ENCODE results near the gene C19orf73. TPM values are rescaled to one million over a fixed set of nuclear protein-coding genes. Genes with fewer than 3 reads are reported as not detected.

C19orf73 gene
- total and polyA plus RNA-seq, 5 experiments from 2014 or later = 1.6 to 7.0 (median 3.0) TPM

GRCh38 chr19:49117677-49118564 is 1.0 kb downstream of the C19orf73 start:
- H3K27ac Mint-ChIP-seq = peak overlapping the region; percentile 87 to 97 (median 94)
- no peak for ATAC-seq
- H3K9me3 Mint-ChIP-seq = no peaks in the 10 kb centered on the region
- no peak for DNase-seq
- H3K4me1 Mint-ChIP-seq = peaks cover 22 to 50% (median 47%) of the 10 kb centered on the region in 4 donors
- H3K36me3 Mint-ChIP-seq = no peaks in the 10 kb centered on the region
- POLR2A ChIA-PET = interaction anchor here (0.7 to 3.7 kb wide), 6 partner anchors 10 to 404 kb away, joined by 3 to 23 read pairs (median 4); partner anchors contain the start of genes GYS1 and RUVBL2
- H3K4me3 Mint-ChIP-seq = peak overlapping the region; percentile 78 to 94 (median 90)
- H3K27me3 Mint-ChIP-seq = peaks cover 0 to 7% (median 0%) of the 10 kb centered on the region in 5 donors

- POLR2A ChIA-PET = interaction anchor here (0.5 to 3.7 kb wide), 5 partner anchors 11 to 493 kb away, joined by 4 to 23 read pairs (median 5); partner anchors contain the start of genes GYS1 and RUVBL2
- H3K36me3 Mint-ChIP-seq = no peaks in the 10 kb centered on the region
- DNase-seq (no peak), ATAC-seq (no peak)
- peaks cover 0 to 5% (median 0%) of the 10 kb centered on the region in 5 donors for H3K27me3 Mint-ChIP-seq
- H3K4me1 Mint-ChIP-seq = peaks cover 22 to 51% (median 47%) of the 10 kb centered on the region in 4 donors
- peak overlapping the region in 6 of 10 donors; percentile 37 to 87 (median 73) for H3K27ac Mint-ChIP-seq
- no peaks in the 10 kb centered on the region for H3K9me3 Mint-ChIP-seq
- H3K4me3 Mint-ChIP-seq = peak overlapping the region; percentile 31 to 93 (median 85)
Measured at GRCh38 chr19:49116544-49116943, 2.4 kb downstream of the C19orf73 start.

GRCh38 chr19:49114630-49115363 is 4.1 kb downstream of the C19orf73 start:
- ATAC-seq (peak in 1 of 2 donors; percentile 12), DNase-seq (peak; percentile 28 to 70 (median 48))
- POLR2A ChIA-PET = interaction anchor here (0.6 to 2.3 kb wide), 11 partner anchors 9 to 219 kb away, joined by 3 to 12 read pairs (median 4); partner anchors contain the start of genes CGB7, GYS1 and RUVBL2
- Mint-ChIP-seq H3K27me3 (no peaks in the 10 kb centered on the region), H3K27ac (peak overlapping the region in 8 of 10 donors; percentile 42 to 84 (median 56)), H3K4me3 (peak overlapping the region; percentile 76 to 93 (median 86)), H3K4me1 (peaks cover 15 to 44% (median 39%) of the 10 kb centered on the region in 4 donors), H3K9me3 (no peaks in the 10 kb centered on the region), H3K36me3 (no peaks in the 10 kb centered on the region)

GRCh38 chr19:49113762-49114629 is 4.9 kb downstream of the C19orf73 start, which contains the start of gene LIN7B:
Gene LIN7B (plus strand): TSS chr19:49114370. CDS start chr19:49114405, 35 bp downstream.
- Mint-ChIP-seq H3K4me1 (peaks cover 15 to 44% (median 39%) of the 10 kb centered on the region in 4 donors), H3K27me3 (no peaks in the 10 kb centered on the region), H3K4me3 (peak within 1 kb of the TSS; percentile 81 to 93 (median 89))

GRCh38 chr19:49111218-49111998 is 7.5 kb downstream of the C19orf73 start:
- Mint-ChIP-seq H3K4me1 (peaks cover 11 to 32% (median 26%) of the 10 kb centered on the region in 4 donors), H3K4me3 (peak overlapping the region in 3 of 10 donors; percentile 20 to 52 (median 23)), H3K27ac (peak overlapping the region in 1 of 10 donors; percentile 9), H3K36me3 (peaks cover 0 to 26% (median 5%) of the 10 kb centered on the region in 3 donors), H3K9me3 (no peaks in the 10 kb centered on the region), H3K27me3 (no peaks in the 10 kb centered on the region)
- no peak for DNase-seq
- POLR2A ChIA-PET = no interaction called here
- ATAC-seq = no peak

More at GRCh38 chr19:49113762-49114629, 4.9 kb downstream of the C19orf73 start, which contains the start of gene LIN7B:
- DNase-seq (peak; percentile 64 to 88 (median 81)), ATAC-seq (peak; percentile 62 to 65)
- Mint-ChIP-seq H3K36me3 (peaks cover 0 to 5% (median 0%) of the 10 kb centered on the region in 3 donors), H3K9me3 (no peaks in the 10 kb centered on the region), H3K27ac (peak within 1 kb of the TSS; percentile 24 to 94 (median 86))
- POLR2A ChIA-PET = interaction anchor here (0.7 to 2.3 kb wide), 9 partner anchors 8 to 121 kb away, joined by 3 to 12 read pairs (median 5); partner anchors contain the start of genes CGB7, GYS1 and RUVBL2

- ATAC-seq (no peak), DNase-seq (no peak)
- Mint-ChIP-seq H3K27me3 (no peaks in the 10 kb centered on the region), H3K4me3 (no peak overlapping the region), H3K9me3 (no peaks in the 10 kb centered on the region), H3K27ac (no peak overlapping the region), H3K4me1 (peaks cover 11 to 28% (median 22%) of the 10 kb centered on the region in 4 donors), H3K36me3 (peaks cover 0 to 34% (median 5%) of the 10 kb centered on the region in 3 donors)
- POLR2A ChIA-PET = no interaction called here
Measured at GRCh38 chr19:49110567-49110966, 8.4 kb downstream of the C19orf73 start.

GRCh38 chr19:49109569-49110233 is 9.2 kb downstream of the C19orf73 start:
- no peaks in the 10 kb centered on the region for H3K27me3 Mint-ChIP-seq
- DNase-seq = no peak
- POLR2A ChIA-PET = interaction anchor here (0.7 kb wide), 1 partner anchor 44 kb away, joined by 3 read pairs; no protein-coding TSS in a partner anchor
- no peak overlapping the region for H3K27ac Mint-ChIP-seq
- peaks cover 12 to 21% (median 18%) of the 10 kb centered on the region in 4 donors for H3K4me1 Mint-ChIP-seq
- H3K36me3 Mint-ChIP-seq = peaks cover 0 to 43% (median 5%) of the 10 kb centered on the region in 3 donors
- H3K9me3 Mint-ChIP-seq = no peaks in the 10 kb centered on the region
- H3K4me3 Mint-ChIP-seq = no peak overlapping the region
- no peak for ATAC-seq

GRCh38 chr19:49109051-49109450 is 9.9 kb downstream of the C19orf73 start:
- DNase-seq (no peak), ATAC-seq (no peak)
- POLR2A ChIA-PET = interaction anchor here (0.7 kb wide), 1 partner anchor 44 kb away, joined by 3 read pairs; no protein-coding TSS in a partner anchor
- Mint-ChIP-seq H3K9me3 (no peaks in the 10 kb centered on the region), H3K4me1 (peaks cover 13 to 20% (median 17%) of the 10 kb centered on the region in 4 donors), H3K27ac (peak overlapping the region in 4 of 10 donors; percentile 34 to 70 (median 55)), H3K4me3 (no peak overlapping the region), H3K36me3 (peaks cover 0 to 48% (median 5%) of the 10 kb centered on the region in 3 donors), H3K27me3 (no peaks in the 10 kb centered on the region)

GRCh38 chr19:49107625-49108459 is 11.1 kb downstream of the C19orf73 start:
- Mint-ChIP-seq H3K9me3 (no peaks in the 10 kb centered on the region), H3K4me3 (peak overlapping the region in 1 of 10 donors; percentile 56), H3K36me3 (peaks cover 0 to 55% (median 5%) of the 10 kb centered on the region in 3 donors), H3K27me3 (no peaks in the 10 kb centered on the region), H3K4me1 (peaks cover 7 to 9% (median 7%) of the 10 kb centered on the region in 4 donors), H3K27ac (peak overlapping the region in 2 of 10 donors; percentile 20 to 70)
- ATAC-seq = no peak
- DNase-seq = no peak
- POLR2A ChIA-PET = interaction anchor here (0.5 kb wide), 1 partner anchor 663 kb away, joined by 3 read pairs; no protein-coding TSS in a partner anchor
